Hepatocyte (in vitro differentiated cells): ENCODE data around the gene SBF2.

ENCODE experiments used
- EZH2phosphoT487 ChIP-seq: fragments of 200-600 bp; sonication (generic); IDR thresholded peaks from one replicate; pipeline ENCODE4 v1.6.1; 2018; ENCODE audit warnings: antibody characterized with exemption, mild to moderate bottlenecking, low read depth, moderate library complexity; ENCODE audit not compliant: unreplicated experiment, severe bottlenecking
- TF ChIP-seq, protein P1 (sequence below): fragments of 200-600 bp; sonication (generic); IDR thresholded peaks from 2 replicates; pipeline ENCODE4 v1.5.1; 2016; ENCODE audit warnings: antibody characterized with exemption, mild to moderate bottlenecking; ENCODE audit not compliant: poor library complexity

DNA sequence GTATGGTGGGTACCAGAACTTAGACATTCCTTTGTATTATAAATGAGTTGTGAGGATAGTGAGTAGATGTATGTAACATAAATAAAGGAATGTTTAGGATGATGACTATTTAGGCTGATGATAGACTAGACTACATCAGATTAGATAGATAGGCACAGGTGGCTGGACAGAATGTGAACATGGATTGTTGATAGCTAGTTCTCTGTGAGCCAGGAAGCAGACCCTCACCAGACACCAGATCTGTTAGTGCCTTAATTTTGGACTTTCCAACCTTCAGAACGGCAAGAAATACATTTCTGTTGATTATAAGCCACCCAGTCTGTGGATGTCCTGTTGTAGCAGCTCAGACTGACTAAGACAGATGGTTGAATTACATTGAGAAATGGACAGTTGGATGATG lies 530.7 kb downstream of the SBF2 start:
- no peak for TF ChIP-seq EZH2phosphoT487
- TF ChIP-seq, protein P1, sequence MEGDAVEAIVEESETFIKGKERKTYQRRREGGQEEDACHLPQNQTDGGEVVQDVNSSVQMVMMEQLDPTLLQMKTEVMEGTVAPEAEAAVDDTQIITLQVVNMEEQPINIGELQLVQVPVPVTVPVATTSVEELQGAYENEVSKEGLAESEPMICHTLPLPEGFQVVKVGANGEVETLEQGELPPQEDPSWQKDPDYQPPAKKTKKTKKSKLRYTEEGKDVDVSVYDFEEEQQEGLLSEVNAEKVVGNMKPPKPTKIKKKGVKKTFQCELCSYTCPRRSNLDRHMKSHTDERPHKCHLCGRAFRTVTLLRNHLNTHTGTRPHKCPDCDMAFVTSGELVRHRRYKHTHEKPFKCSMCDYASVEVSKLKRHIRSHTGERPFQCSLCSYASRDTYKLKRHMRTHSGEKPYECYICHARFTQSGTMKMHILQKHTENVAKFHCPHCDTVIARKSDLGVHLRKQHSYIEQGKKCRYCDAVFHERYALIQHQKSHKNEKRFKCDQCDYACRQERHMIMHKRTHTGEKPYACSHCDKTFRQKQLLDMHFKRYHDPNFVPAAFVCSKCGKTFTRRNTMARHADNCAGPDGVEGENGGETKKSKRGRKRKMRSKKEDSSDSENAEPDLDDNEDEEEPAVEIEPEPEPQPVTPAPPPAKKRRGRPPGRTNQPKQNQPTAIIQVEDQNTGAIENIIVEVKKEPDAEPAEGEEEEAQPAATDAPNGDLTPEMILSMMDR: no peak
